Hematopoietic multipotent progenitor cell treated with erythropoietin and hydrocortisone succinate and interleukin-3 and kit ligand, for 17 days (in vitro differentiated cells): ENCODE data around the gene EFCC1.

Experiments used
- DNase-seq: peaks from one replicate; pipeline ENCODE4 v3.0.0-alpha.2; 2015; ENCODE audit warnings: low spot score

The EFCC1 gene

DNA sequence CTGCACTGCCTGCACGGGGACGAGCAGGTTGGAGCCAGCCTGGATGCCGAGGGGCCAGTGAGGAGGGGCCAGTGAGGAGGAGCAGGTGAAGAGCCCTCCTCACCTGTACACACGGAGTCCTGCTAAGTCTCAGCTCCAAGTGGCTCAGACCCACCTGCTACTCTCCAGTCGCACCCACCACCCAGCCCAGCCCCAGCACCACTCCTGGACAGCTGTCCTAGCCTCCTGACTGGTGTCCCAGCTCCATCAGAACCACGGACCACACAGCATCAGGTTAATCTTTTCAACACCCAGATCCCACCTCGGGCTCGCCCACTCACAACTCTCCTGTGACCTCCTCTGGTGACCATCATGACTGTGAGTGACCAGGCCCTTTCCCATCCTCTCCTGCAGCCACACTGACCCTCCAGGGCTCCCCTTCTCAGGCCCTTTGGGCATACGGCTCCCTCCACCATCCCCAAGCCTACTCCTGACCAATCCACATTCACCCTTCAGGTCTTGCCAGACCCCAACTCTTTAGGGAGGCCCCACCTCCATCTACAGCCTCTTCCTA lies 13.8 kb downstream of the EFCC1 start:
- DNase-seq, result no peak

DNA sequence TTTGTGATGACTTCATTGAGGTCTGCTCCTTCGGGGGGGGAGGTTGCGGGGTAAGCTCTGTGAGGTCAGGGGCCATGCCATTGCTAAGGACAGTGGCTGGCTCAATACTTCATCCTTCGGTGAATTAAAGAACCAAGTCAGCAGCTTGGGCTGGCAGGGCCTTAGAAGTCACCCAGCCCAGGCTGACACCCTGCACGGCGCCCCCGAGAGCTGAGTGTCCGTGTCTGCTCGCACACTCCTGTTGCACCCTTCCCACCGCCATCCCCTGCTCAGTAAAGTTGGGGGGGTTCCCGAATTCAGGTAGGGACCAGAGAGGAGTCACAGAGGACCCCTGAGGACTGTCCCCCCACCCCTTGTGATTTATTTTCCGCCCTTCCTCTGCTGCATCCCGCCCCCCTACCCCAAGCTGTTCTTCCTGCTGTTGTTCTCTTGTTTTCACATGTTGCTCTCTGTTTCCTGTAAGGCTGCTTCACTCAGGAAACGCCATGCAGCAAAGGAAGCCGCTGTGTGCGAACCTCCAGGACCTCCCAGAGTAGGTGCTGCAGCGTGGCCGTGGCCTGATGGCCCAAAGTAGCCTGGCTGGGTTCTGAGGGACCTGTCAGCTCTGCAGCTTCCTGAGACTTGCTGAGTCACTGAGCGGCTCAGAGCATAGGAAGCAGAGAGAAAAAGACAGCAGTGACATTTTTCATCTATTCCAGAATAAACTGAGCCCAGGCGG lies 14.4 kb downstream of the EFCC1 start:
- DNase-seq, result no peak

DNA sequence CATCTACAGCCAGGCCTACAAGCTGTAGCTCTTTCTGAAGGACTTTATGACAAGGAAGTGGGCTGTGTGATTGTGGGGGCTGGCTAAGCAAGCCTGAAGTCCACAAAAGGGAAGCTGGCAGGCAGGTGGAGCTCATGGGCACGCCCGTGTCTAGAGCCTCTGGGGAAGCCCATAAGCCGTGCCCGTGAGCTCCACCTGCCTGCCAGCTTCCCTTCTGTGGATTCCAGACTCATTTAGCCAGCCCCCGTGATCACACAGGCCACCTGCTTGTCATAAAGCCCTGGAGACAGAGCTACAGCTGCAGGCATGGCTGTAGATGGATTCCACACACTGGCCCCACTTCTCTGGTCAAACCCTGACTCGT lies 15.2 kb downstream of the EFCC1 start:
- DNase-seq, result no peak

DNA sequence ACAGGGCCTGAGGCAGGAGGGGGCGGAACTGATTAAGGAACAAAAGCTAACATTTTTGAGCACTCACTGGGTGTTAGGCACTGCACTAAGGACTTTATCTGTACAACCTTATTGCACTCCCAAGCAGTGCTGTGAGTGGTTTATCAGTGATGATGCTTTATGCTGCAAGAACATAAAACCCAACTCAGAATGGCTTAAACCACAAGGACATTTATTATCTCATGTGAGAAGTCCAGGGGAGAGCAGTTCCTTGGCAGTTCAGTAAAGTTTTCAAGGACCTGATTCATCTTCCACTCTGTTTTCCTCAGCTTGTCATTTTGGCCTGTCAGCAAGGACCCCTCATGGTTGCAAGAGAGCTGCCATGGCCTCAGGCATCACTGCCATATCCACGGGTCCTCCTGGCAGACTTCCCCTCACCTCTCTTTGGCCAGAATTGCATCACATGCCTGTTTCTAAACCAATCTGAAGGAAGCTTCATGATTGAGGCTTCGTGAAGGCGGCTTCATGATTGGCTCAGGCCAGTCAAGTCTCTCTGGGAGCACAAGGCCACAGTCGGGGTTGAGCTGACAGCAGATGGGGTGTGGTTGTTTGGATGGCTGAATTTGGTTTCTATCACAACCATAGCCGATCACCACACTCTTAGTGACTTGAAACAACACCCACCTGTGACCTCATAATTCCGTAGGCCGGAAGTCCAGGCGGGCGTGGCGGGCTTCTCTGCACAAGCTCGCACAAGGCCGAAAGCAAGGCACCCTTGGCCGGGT lies 15.8 kb downstream of the EFCC1 start:
- DNase-seq, result peak; percentile 24

DNA sequence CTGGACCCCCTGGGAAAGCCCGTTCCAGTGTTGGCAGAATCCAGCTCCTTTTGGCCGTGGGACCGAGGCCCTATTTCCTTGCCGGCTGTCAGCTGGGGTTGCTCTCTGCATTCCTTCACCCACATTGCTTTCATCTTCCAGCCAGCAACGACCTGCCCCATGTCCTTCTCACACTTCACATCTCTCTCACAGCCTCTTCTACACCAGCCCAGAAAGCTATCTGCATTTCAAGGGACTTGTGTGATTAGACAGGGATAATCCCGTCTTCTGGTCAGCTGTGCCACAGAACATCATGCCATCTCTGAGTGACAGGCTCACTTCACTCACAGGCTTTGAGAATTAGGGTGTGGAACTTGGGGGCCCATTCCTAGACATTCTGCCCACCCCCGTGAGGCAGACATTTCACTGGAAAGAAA lies 16.4 kb downstream of the EFCC1 start:
- DNase-seq, result no peak

DNA sequence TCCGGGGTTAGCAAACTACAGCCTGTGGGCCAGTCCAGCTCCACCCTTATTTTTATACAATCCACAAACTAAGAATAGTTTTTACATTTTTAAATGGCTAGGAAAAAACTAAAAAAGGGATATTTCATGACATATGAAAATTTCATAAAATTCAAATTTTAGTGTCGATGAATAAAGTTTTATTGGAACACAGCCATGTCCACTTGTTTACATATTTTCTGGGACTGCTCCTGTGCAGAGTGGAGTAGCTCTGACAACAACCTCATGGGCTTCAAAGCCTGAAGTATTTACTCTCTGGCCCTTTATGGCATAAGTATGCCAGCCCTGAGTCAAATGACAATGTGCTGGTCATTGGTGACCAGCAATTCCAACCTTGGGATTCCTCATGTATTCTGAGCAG lies 17.2 kb downstream of the EFCC1 start:
- DNase-seq, result no peak

DNA sequence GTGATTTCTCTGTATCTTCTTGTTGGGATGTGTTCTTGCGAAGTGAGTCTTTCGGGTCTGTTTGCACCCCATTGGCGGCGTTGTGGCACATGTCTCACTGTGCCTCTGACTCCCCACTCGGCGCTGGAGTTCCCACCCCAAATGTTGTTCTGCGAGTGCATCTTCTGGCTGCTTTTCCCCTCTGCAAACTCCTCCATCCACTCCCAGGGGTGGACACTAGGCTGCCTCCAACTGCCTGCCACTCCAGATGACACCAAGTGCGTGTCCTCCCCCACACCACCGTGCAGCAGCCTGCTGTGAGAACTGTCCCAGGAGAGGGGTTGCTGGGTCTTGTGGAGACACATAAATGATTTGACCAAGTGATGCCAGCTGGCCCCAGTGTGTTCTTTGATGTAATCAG lies 17.6 kb downstream of the EFCC1 start:
- DNase-seq, result no peak

DNA sequence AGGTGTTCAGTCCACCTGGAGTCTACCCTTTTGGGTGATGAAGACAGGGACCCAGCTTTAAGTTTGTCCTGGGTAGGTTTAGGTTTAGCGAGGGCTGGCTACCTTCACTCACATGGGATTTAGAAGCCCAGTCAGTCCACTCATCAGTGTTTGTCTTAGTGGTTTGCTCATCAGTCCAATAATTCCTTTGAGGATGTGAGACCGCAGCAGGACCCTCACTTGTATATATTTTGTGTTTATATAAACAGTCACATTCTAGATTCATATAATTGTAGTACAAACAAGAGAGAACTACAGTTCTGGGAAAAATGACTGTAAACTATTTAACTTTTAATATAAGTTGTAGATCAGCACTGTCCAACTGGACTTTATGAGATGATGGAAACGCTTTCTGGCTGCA lies 18.2 kb downstream of the EFCC1 start:
- DNase-seq, result no peak

DNA sequence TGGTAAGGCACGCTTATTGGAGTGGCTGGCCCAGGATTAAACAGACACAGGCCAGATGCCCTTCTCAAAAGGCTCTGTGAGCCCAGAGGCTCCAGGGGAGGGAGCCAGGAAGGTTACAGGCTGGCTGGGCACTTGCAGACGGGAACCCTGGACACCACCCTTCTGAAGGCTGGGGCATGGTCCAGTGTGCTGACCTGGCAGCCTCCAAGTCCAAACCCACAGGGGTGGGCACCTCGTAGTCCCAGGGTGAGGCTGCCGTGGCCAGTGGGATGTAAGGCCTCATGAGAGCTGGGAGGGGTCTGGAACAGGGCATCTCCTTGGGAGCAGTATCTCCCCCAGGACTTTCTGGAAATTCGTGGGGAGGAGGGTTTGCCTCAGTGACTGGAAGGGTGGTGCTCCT lies 19.6 kb downstream of the EFCC1 start:
- DNase-seq, result no peak

DNA sequence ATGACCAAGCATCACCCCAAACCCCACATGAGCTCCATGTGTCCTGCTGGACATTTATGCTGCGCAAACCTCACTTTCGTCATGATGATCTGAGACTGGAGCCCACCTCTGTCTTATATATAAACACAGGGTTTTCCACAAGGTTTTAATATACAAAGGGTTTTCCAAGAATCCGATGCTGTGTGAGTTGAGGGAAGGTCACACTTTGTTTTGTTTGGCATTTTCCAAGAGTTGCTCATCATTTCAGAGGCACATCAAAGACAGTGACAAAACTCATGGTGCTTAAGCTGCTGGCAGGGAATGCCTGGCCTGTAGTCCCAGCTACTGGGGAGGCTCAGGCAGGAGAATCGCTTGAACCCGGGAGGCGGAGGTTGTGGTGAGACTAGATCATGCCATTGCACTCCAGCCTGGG lies 20.0 kb downstream of the EFCC1 start:
- DNase-seq, result no peak

DNA sequence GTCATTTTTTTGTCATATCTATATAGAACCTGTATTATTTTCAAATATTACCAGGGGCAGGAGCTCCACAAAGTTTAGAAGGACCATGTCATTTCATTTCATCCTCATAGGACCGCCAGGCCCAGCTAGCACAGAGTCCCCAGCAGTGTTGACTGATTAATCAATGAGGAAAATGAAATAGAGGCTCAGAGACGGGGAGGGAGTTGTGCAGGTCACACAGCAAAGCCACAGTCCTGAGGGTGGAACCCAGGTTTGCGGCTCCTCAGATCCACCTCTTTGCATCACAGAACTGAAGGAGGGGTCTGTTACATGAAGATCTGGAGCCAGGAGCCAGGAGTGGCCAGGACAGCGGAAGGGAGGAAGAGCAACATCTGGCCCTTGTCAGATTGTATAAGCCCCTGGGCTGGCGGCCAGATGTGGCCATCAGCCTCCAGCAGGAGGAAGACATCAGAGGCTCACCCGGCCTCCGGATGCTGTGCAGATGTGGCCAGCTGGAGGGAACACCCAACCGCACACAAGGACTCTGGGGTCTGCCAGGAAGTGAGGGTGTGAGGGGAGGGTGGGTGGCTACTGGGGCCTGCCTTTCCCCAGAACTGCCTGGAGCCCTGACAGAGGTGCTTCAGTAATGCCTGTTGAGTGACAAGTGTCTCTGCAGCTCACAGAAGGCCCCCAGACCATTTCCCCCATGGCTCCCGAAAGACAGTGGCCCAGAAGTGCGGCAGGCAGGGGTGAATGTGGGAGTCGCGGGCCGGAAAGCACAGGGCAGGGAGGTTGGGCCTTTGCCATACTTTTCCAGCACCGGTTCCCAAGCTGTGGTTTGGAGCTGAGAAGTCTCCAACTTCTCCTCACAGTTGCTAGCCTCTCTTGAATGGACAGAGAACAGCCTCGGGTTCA lies 21.3 kb downstream of the EFCC1 start:
- no peak for DNase-seq

DNA sequence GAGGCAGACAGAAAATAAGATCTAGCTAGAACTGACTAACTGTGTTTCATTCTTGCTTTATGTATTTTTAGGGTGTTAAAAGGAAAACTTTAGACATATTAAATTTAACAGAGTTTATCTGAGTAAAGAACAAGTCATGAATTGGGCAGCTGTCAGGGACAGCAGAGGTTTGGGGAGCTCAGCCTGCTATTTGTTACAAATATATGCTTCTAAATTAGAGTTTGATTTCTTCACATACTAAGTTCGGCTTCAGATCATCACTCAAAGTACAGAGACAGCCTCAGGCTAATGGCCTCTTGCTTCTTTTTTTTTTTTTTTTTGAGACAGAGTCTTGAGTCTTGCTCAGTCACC lies 21.9 kb downstream of the EFCC1 start:
- no peak for DNase-seq

DNA sequence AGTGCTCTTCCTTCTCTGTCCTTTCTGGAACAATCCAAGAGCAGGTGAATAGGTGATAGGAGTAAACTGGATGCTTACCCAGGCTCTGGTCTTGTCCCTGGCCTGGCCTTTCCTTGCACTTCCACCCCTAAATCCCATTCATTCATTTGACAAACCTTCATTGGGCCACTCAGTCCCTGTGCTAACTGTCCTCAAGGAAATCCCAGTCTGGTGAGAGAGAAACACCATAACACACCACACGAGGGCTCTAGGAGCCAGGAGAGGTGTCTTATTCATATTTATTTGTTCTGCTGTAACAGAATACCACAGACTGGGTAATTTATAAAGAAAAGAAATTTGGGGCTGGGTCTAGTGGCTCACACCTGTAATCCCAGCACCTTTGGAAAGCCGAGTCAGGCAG lies 22.8 kb downstream of the EFCC1 start:
- no peak for DNase-seq

DNA sequence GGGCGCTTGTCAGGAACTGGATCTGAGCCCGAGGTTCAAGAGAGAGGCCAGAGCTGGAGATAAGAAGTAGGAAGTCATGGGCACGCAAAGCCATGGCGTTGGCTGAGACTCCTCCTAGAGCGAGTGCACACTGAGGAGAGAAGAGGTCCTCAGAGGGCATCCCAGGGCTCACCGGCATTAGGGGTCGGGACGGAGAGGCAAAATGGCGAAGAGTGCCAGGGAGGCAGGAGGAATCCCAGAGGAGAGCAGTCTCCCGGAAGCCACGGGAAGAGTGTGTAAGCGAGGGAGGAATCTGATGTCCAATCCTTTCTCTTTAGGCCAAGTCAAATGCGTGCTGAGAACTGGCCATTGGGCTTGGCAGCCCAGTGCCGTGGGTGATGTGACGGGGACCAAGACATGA lies 24.0 kb downstream of the EFCC1 start:
- DNase-seq, result no peak

DNA sequence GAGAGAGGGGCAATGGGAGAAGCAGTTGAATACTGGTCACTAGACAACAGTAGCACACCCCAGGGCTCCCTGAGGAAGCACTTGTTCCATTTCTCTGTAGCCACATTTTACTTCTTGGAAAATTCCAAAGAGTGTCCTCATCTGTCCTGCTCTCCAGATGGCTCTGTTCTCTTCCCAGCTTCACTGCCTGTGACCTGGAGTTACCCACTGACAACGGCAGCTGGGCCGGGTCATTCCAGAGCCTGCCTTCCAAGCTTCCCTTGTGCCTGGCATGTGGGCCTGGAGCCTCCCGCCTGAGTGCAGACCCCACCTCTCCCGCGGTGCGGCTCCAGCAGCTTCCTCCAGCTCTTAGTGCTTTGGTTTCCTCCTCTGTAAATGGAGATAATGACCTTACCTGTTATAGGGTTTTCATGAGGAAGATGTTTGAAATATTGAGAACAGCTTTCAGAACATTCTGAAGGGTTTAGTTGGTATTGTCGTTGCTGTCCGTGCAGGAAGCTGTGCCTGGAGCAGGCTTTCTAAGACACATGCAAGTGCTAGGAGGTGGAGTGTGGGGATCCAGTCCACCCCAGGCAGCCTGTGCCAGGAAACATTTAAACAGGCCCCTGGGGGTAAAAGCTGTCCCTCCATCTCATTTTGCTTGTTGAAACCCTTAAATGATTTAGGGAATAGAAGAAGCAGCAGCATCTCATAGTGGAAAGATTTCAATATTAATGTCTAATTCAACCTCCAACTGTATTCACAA lies 24.8 kb downstream of the EFCC1 start:
- DNase-seq, result no peak

DNA sequence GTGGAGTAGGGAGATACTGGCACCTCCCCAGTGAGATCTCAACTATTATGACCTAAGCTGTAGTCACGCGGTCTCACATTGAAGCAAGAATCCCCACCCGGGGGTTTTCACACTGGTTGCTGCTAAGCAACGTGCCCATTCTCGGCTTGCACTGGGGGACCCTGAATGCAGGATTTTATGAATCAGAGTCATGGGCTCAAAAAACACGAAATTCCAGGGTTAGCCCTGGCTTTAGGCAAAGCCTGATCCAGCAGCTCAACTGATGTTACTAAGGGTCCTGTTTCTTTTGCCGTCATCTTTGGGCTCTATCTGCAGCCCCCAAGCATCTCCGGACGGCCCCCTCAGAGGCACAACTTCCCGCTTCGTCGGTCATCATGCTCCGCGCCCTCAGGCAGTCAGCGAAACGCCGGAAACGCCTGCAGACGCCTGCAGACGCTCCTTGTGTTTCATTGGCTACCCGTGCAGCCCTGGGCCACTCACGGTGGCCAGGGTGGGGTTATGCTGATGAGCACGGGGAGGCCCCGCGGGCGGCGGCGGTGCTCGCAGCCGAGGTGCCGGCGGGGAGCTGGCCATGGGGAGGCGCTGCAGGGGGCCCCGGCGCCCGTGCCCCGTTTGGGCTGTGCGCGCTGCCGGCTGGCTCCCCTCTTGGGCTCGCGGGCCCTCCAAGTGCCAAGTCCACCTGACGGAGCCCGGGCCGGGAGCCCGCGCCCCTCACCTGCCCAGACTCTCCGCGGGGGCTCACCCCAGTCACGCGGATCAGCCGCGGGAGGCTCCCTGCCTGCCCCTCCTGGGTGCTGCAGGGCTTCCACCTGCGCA lies 25.8 kb downstream of the EFCC1 start:
- peak; percentile 84 for DNase-seq

DNA sequence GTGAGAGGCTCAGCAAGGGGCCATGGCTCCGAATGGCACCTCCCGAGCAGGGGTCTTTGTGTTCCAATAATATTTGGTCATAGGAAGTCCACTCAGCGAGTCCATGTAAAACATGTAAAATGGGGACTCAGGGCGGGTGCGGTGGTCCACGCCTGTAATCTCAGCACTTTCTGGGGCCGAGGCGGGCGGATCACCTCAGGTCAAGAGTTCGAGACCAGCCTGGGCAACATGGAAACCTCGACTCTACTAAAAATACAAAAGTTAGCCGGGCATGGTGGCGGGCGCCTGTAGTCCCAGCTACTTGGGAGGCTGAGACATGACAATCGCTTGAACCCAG lies 26.4 kb downstream of the EFCC1 start:
- no peak for DNase-seq

DNA sequence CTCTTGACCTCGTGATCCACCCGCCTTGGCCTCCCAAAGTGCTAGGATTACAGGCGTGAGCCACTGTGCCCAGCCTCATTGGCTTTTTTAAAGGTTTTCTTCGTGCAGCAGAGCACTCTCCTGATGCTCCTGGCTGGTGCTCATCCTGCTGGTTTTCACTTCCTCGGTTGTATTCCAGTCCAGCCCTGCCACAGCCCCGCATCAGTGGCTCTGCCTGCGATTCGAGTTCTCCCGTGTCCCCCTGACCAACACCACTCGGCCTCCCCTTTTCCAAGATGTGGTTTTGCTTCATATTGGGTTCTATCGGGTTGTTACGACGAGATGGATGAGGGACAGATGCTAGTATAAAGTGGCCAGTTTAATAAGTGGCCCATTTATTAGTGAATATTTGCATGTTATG lies 27.8 kb downstream of the EFCC1 start:
- no peak for DNase-seq

DNA sequence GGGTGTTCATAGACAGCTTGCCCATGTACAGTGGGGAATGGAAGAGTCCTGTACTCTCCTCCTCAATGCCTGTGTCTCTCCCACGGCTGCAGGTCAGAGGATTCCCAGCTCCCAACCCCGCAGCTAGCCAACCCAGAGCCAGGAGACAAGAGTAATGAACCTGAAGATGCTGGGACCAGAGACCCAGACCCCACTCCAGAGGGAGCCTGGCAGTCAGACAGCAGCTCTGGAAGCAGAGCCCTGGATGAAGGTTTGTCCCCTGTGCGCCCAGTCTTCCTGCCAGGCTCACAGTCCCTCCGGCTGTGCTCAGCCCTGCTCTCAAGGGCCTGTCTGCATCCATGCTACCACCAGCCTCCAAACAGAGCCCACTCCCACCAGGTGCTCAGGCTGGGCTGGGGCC lies 29.5 kb downstream of the EFCC1 start:
- DNase-seq, result no peak

DNA sequence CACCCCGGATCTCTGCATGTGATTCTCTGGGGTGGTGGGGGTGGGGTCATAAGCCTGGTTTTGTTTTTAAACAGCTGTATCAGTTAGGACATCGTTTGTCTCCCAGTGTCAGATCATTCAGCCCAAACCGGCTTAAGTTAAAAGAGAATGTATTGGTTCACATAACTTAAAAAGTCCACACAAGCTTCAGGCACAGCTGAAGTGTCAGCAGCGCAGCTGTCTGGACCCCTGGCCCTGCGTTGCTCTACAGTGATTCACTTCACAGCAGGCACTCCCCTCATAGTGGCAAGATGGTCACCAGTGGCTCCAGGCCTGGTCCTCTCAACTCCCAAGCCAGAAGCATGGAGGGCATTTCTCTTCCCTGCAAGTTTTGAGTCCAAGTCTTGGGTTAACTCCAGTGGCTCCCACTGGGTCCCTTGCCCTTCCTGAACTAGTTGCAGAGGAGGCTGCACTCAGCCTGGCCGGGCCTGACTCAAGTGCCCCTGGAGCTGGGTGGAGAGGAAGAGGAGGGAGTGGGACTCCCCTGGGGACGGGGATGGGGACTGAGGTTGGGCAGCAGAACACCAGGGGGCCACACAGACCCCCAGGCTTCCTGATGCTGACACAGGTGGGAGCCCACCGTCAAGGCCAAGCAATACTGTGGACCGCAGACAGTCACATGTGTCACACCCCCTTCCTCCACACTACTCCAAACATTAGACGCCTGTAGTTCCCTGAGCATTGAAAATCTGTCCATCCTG lies 30.5 kb downstream of the EFCC1 start:
- DNase-seq, result no peak

DNA sequence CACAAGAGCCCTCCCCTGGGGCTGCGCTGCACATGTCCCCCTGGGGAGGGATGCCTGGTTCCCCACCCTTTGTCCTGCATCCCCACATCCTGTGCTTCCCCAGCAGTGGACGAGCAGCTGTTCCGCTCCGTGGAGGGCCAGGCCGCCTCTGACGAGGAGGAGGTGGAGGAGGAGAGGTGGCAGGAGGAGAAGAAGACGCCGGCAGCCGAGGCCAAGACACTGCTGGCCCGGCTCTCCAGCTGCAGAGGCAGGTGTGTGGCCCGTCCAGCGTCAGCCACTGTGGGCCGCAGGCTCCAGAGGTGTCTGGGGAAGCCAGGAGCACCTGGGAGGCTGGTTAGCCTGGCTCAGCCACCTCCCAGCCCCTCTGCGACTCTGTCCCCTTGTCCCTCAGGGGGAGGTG lies 31.6 kb downstream of the EFCC1 start:
- no peak for DNase-seq
